Vagina (tissue), 2 donors: ENCODE data around the gene COPS2.

Experiments used
- POLR2A ChIP-seq, 2 donors: fragments of 450-650 bp; IDR thresholded peaks; one replicate each; pipeline ENCODE4 v1.6.1; 2017; ENCODE audit warnings: antibody characterized with exemption in 2 of 2, mild to moderate bottlenecking in 2 of 2, moderate library complexity in 2 of 2
- POLR2AphosphoS5 ChIP-seq, 2 donors: sonication (generic); formaldehyde crosslinking; IDR thresholded peaks; one replicate each; pipeline ENCODE4 v1.9.0; 2017; ENCODE audit warnings: antibody characterized with exemption in 2 of 2, mild to moderate bottlenecking in 2 of 2, low read depth in 1 of 2; ENCODE audit not compliant: insufficient read depth in 1 of 2
- TF ChIP-seq, protein P1 (sequence below), 3 experiments: fragments of 450-650 bp in 2 of 3; fragments of 200-600 bp in 1 of 3; sonication (generic) in 1 of 3; IDR thresholded peaks; one replicate each; pipeline ENCODE4 v1.5.1; 2017 to 2019; ENCODE audit warnings: antibody characterized with exemption in 3 of 3, mild to moderate bottlenecking in 2 of 3, moderate library complexity in 2 of 3

DNA sequence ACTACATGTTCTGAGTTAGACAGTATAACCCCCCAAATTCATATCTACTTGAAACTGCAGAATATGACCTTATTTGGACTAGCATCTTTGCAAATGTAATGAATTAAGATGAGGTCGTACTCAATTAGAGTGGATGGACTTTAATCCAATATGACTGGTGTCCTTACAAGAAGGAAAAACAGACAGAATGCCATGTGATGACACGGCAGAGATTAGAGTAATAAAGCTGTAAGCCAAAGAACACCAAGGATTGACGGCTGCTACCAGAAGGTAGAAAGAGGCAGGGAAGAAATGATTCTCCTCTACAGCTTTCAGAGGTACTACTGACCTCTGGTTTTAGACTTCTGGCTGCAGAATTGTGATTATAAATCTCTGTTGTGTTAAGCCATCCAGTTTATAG is 44.9 kb upstream of the COPS2 start:
- TF ChIP-seq, protein P1, sequence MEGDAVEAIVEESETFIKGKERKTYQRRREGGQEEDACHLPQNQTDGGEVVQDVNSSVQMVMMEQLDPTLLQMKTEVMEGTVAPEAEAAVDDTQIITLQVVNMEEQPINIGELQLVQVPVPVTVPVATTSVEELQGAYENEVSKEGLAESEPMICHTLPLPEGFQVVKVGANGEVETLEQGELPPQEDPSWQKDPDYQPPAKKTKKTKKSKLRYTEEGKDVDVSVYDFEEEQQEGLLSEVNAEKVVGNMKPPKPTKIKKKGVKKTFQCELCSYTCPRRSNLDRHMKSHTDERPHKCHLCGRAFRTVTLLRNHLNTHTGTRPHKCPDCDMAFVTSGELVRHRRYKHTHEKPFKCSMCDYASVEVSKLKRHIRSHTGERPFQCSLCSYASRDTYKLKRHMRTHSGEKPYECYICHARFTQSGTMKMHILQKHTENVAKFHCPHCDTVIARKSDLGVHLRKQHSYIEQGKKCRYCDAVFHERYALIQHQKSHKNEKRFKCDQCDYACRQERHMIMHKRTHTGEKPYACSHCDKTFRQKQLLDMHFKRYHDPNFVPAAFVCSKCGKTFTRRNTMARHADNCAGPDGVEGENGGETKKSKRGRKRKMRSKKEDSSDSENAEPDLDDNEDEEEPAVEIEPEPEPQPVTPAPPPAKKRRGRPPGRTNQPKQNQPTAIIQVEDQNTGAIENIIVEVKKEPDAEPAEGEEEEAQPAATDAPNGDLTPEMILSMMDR (IDR thresholded peaks at IDR 0.05): no peak
- TF ChIP-seq POLR2A (IDR thresholded peaks at IDR 0.05): no peak
- TF ChIP-seq POLR2AphosphoS5 (IDR thresholded peaks at IDR 0.05; ENCODE audit: insufficient read depth in 1 of 2, low read depth in 1 of 2): no peak
